NCI-H345 treated with DMSO at 0.1 percent for 48 hours (cell line): ENCODE data around the gene CIBAR2.
"Not testable (repeated sequence)": the region's sequence is repeated elsewhere in the genome, so short reads cannot be mapped to it uniquely, and the experiment has no call there.

Experiments
- DNase-seq: peaks from one replicate; lab custom pipeline; 2025; ENCODE audit not compliant: unreplicated experiment; lab: John Stamatoyannopoulos, UW

Gene CIBAR2

GRCh38 chr16:85128079-85128837 lies 16.0 kb upstream of the CIBAR2 start:
- no peak for DNase-seq

- no peak for DNase-seq
Measured at GRCh38 chr16:85127379-85127723, 15.1 kb upstream of the CIBAR2 start.

GRCh38 chr16:85126705-85127378 lies 14.6 kb upstream of the CIBAR2 start:
- no peak for DNase-seq

GRCh38 chr16:85126394-85126704 lies 14.1 kb upstream of the CIBAR2 start:
- no peak for DNase-seq

- no peak for DNase-seq
Measured at GRCh38 chr16:85125570-85126393, 13.5 kb upstream of the CIBAR2 start.

- DNase-seq = no peak
Measured at GRCh38 chr16:85124636-85125346, 12.5 kb upstream of the CIBAR2 start.

- DNase-seq = no peak
Measured at GRCh38 chr16:85123891-85124635, 11.8 kb upstream of the CIBAR2 start.

GRCh38 chr16:85123441-85123840 lies 11.2 kb upstream of the CIBAR2 start:
- DNase-seq = not testable (repeated sequence)

GRCh38 chr16:85120006-85120340 lies 7.7 kb upstream of the CIBAR2 start:
- no peak for DNase-seq

- DNase-seq = no peak
Measured at GRCh38 chr16:85117418-85117817, 5.1 kb upstream of the CIBAR2 start.

GRCh38 chr16:85114909-85115567 lies 2.8 kb upstream of the CIBAR2 start:
- DNase-seq = peak; percentile 21

- no peak for DNase-seq
Measured at GRCh38 chr16:85113913-85114312, 1.6 kb upstream of the CIBAR2 start.

- DNase-seq = no peak
Measured at GRCh38 chr16:85113168-85113733, 979 bp upstream of the CIBAR2 start.

- DNase-seq = no peak
Measured at GRCh38 chr16:85111184-85111583, 1.1 kb downstream of the CIBAR2 start.

- DNase-seq = no peak
Measured at GRCh38 chr16:85110105-85110504, 2.2 kb downstream of the CIBAR2 start.

- no peak for DNase-seq
Measured at GRCh38 chr16:85107532-85107931, 4.7 kb downstream of the CIBAR2 start.

GRCh38 chr16:85107083-85107482 lies 5.2 kb downstream of the CIBAR2 start:
- no peak for DNase-seq

GRCh38 chr16:85105475-85105874 lies 6.8 kb downstream of the CIBAR2 start:
- no peak for DNase-seq

- DNase-seq = no peak
Measured at GRCh38 chr16:85104821-85105391, 7.4 kb downstream of the CIBAR2 start.

GRCh38 chr16:85104147-85104546 lies 8.1 kb downstream of the CIBAR2 start:
- DNase-seq = no peak
